Tibial nerve (tissue), 4 donors: ENCODE data around the gene CLDN19.

Experiments used
- CTCF ChIP-seq, 5 experiments: fragments of 200-600 bp in 3 of 5; fragments of 450-650 bp in 2 of 5; sonication (generic) in 3 of 5; IDR thresholded peaks; one replicate each; pipeline ENCODE4 v1.5.1; 2016 to 2019; ENCODE audit warnings: antibody characterized with exemption in 5 of 5, mild to moderate bottlenecking in 3 of 5, moderate library complexity in 2 of 5
- EP300 ChIP-seq, 2 donors: sonication (generic); formaldehyde crosslinking; IDR thresholded peaks; one replicate each; pipeline ENCODE4 v1.6.1; 2017; ENCODE audit warnings: antibody characterized with exemption in 2 of 2, mild to moderate bottlenecking in 1 of 2
- POLR2A ChIP-seq, 2 donors: fragments of 450-650 bp; IDR thresholded peaks; one replicate each; pipeline ENCODE4 v1.6.1; 2017; ENCODE audit warnings: antibody characterized with exemption in 2 of 2, mild to moderate bottlenecking in 2 of 2, moderate library complexity in 2 of 2

GRCh38 chr1:42748461-42749410 lies 8.7 kb upstream of the CLDN19 start:
- no peak for TF ChIP-seq CTCF (IDR thresholded peaks at IDR 0.05)
- no peak for TF ChIP-seq POLR2A (IDR thresholded peaks at IDR 0.05)
- TF ChIP-seq EP300 (IDR thresholded peaks at IDR 0.05), result no peak
